Suppressor macrophage (primary cell): ENCODE measurements around the gene BABAM2.
A peak's percentile ranks its signal among the peaks of the same experiment; 100 is the strongest.

ENCODE experiments used
- DNase-seq, 4 experiments: peaks; one replicate each; pipeline ENCODE4 v3.0.0-alpha.2; 2020 to 2022

BABAM2 gene

GRCh38 chr2:28166956-28167355, 276.4 kb downstream of the BABAM2 start:
- no peak for DNase-seq

GRCh38 chr2:28168376-28168775, 277.8 kb downstream of the BABAM2 start:
- no peak for DNase-seq

- no peak for DNase-seq
Observed at GRCh38 chr2:28169492-28169891, 279.0 kb downstream of the BABAM2 start.

GRCh38 chr2:28172114-28172898, 281.8 kb downstream of the BABAM2 start:
- DNase-seq: no peak

GRCh38 chr2:28173377-28173776, 282.8 kb downstream of the BABAM2 start:
- no peak for DNase-seq

GRCh38 chr2:28174211-28174610, 283.7 kb downstream of the BABAM2 start:
- no peak for DNase-seq

GRCh38 chr2:28175028-28175427, 284.5 kb downstream of the BABAM2 start:
- DNase-seq: no peak

- DNase-seq: peak in 1 of 4 experiments; percentile 13
Observed at GRCh38 chr2:28178946-28179345, 288.4 kb downstream of the BABAM2 start.

- no peak for DNase-seq
Observed at GRCh38 chr2:28181801-28182200, 291.3 kb downstream of the BABAM2 start.

- DNase-seq: no peak
Observed at GRCh38 chr2:28182348-28182747, 291.8 kb downstream of the BABAM2 start.

GRCh38 chr2:28185153-28185552, 294.6 kb downstream of the BABAM2 start:
- DNase-seq: no peak

GRCh38 chr2:28185891-28186290, 295.4 kb downstream of the BABAM2 start:
- no peak for DNase-seq

GRCh38 chr2:28187186-28187585, 296.7 kb downstream of the BABAM2 start:
- DNase-seq: no peak

GRCh38 chr2:28188436-28188835, 297.9 kb downstream of the BABAM2 start:
- no peak for DNase-seq

- peak in 3 of 4 experiments; percentile 11 to 20 (median 18) for DNase-seq
Observed at GRCh38 chr2:28193630-28194403, 303.3 kb downstream of the BABAM2 start.

- no peak for DNase-seq
Observed at GRCh38 chr2:28199995-28200679, 309.6 kb downstream of the BABAM2 start.

- DNase-seq: no peak
Observed at GRCh38 chr2:28201671-28202180, 311.2 kb downstream of the BABAM2 start.

- no peak for DNase-seq
Observed at GRCh38 chr2:28202719-28203118, 312.2 kb downstream of the BABAM2 start.

- DNase-seq: no peak
Observed at GRCh38 chr2:28206762-28207161, 316.2 kb downstream of the BABAM2 start.

- no peak for DNase-seq
Observed at GRCh38 chr2:28209261-28209691, 318.7 kb downstream of the BABAM2 start.

GRCh38 chr2:28209864-28210263, 319.3 kb downstream of the BABAM2 start:
- peak; percentile 6 to 52 (median 24) for DNase-seq

- no peak for DNase-seq
Observed at GRCh38 chr2:28210535-28210934, 320.0 kb downstream of the BABAM2 start.

- no peak for DNase-seq
Observed at GRCh38 chr2:28216331-28216730, 325.8 kb downstream of the BABAM2 start.
